K562 (cell line): ENCODE data around the gene CBFA2T3. TPM values are rescaled to one million over a fixed set of nuclear protein-coding genes. Genes with fewer than 3 reads are reported as not detected.

Source experiments
- ATAC-seq: fragments of 200-7000 bp; cut with Tn5 transposase; 3 replicates; pipeline ENCODE4 v1.9.1; 2020; ENCODE audit warnings: moderate library complexity
- BruUV-seq: library from RNA; stranded (reverse); fragments of 400-500 nt; replicated peaks from 2 replicates; lab custom pipeline; 2021; lab: Mats Ljungman, UMichigan
- CTCF ChIA-PET: fragments of 300-600 bp; formaldehyde crosslinking; extraction: SDS; loops from one replicate; lab custom pipeline; 2021; ENCODE audit warnings: low intra/inter-chr PET ratio; lab: Yijun Ruan, JAX
- POLR2A ChIA-PET: fragments of 300-600, 350-650 bp; sonication (Branson Sonifier 250); formaldehyde crosslinking; extraction: SDS; loops from one replicate; lab custom pipeline; 2021; ENCODE audit warnings: antibody characterized with exemption, inconsistent platforms; lab: Yijun Ruan, JAX
- DNase-seq, 4 experiments: peaks; one replicate each; pipeline versions ENCODE4 v3.0.0 to v3.0.0-alpha.2; 2011 to 2018; ENCODE audit warnings: low spot score in 3 of 4, mixed read lengths in 3 of 4; ENCODE audit errors: extremely low read depth in 1 of 4
- FAIRE-seq: peaks from 2 replicates; lab custom pipeline; 2011; peaks lifted over from hg19 to GRCh38; lab: Jason Lieb, UNC
- H2AFZ ChIP-seq: 2 replicates; pipeline ENCODE4 v1.6.0; 2011; ENCODE audit warnings: low read depth, low read length, control low read depth, inconsistent platforms
- H3K27ac ChIP-seq: fragments of 200-600 bp; 3 replicates; pipeline ENCODE4 v1.8.0; 2011; ENCODE audit warnings: low read depth, mild to moderate bottlenecking, control low read depth, inconsistent platforms, low read length, moderate library complexity, mixed read lengths; ENCODE audit errors: extremely low read depth
- H3K27me3 ChIP-seq, 2 experiments: fragments of 300-600 bp in 1 of 2; 2 replicates in 1 of 2; 3 replicates in 1 of 2; pipeline versions ENCODE4 v1.6.0 to v1.8.0; 2011; ENCODE audit warnings: inconsistent platforms in 2 of 2, low read length in 2 of 2, mild to moderate bottlenecking in 1 of 2, mixed read lengths in 1 of 2, moderate library complexity in 1 of 2; ENCODE audit not compliant: control insufficient read depth in 2 of 2, insufficient read depth in 2 of 2
- H3K36me3 ChIP-seq: fragments of 300-600 bp; 3 replicates; pipeline ENCODE4 v1.8.0; 2011; ENCODE audit warnings: mild to moderate bottlenecking, low read length, inconsistent platforms; ENCODE audit not compliant: control insufficient read depth, insufficient read depth
- H3K4me1 ChIP-seq, 2 experiments: fragments of 200-600 bp in 1 of 2; replicated peaks in 1 of 2; 2 replicates in 1 of 2; 3 replicates in 1 of 2; pipeline versions ENCODE4 v1.5.1 to v1.8.0; 2011; ENCODE audit warnings: inconsistent platforms in 2 of 2, low read length in 2 of 2, mild to moderate bottlenecking in 1 of 2, mixed read lengths in 1 of 2, moderate library complexity in 1 of 2; ENCODE audit not compliant: control insufficient read depth in 2 of 2, insufficient read depth in 2 of 2
- H3K4me2 ChIP-seq: 2 replicates; pipeline ENCODE4 v1.6.1; 2011; ENCODE audit warnings: low read length, control low read depth, inconsistent platforms, mixed read lengths; ENCODE audit not compliant: insufficient read depth
- H3K4me3 ChIP-seq: fragments of 200-600 bp; sonication (generic), shearing (Covaris generic); 2 replicates; pipeline ENCODE4 v1.5.1; 2016; ENCODE audit warnings: control low read depth, inconsistent platforms
- H3K79me2 ChIP-seq: fragments of 200-600 bp; 3 replicates; pipeline ENCODE4 v1.8.0; 2011; ENCODE audit warnings: low read length, inconsistent platforms; ENCODE audit not compliant: control insufficient read depth, insufficient read depth
- H3K9ac ChIP-seq, 2 experiments: 2 replicates each; pipeline versions ENCODE4 v1.6.0 to v1.6.1; 2011; ENCODE audit warnings: low read depth in 2 of 2, low read length in 2 of 2, control low read depth in 1 of 2, inconsistent platforms in 1 of 2, mild to moderate bottlenecking in 1 of 2, mixed read lengths in 1 of 2; ENCODE audit not compliant: insufficient read depth in 1 of 2
- H3K9me1 ChIP-seq: one replicate; pipeline ENCODE4 v1.6.0; 2011; ENCODE audit warnings: inconsistent platforms, mild to moderate bottlenecking, low read length, moderate library complexity; ENCODE audit not compliant: control insufficient read depth, insufficient read depth
- H3K9me3 ChIP-seq: replicated peaks from 2 replicates; pipeline ENCODE4 v1.5.1; 2011; ENCODE audit warnings: low read depth, low read length, inconsistent platforms; ENCODE audit not compliant: control insufficient read depth, insufficient read depth
- H4K20me1 ChIP-seq: replicated peaks from 2 replicates; pipeline ENCODE4 v1.6.1; 2011; ENCODE audit warnings: low read length, inconsistent platforms, mixed read lengths; ENCODE audit not compliant: control insufficient read depth, insufficient read depth
- ATF3 ChIP-seq, 2 experiments: fragments of 450-650 bp in 1 of 2; sonication (generic) in 1 of 2; formaldehyde crosslinking in 1 of 2; IDR thresholded peaks in 1 of 2; conservative IDR thresholded peaks in 1 of 2; 2 replicates each; pipeline versions ENCODE4 v1.6.1 to v1.8.1; 2016 to 2023; ENCODE audit warnings: mild to moderate bottlenecking in 2 of 2, moderate library complexity in 2 of 2, inconsistent platforms in 1 of 2, missing genetic modification reagents in 1 of 2
- ATF7 ChIP-seq: fragments of 450-650 bp; IDR thresholded peaks from 2 replicates; pipeline ENCODE4 v1.7.1; 2014; ENCODE audit warnings: mild to moderate bottlenecking, moderate library complexity
- BRD9 ChIP-seq: fragments of 450-650 bp; IDR thresholded peaks from 2 replicates; pipeline ENCODE4 v1.6.1; 2018; ENCODE audit warnings: low read depth; ENCODE audit not compliant: partially characterized antibody
- FOXA1 ChIP-seq: fragments of 450-650 bp; IDR thresholded peaks from 2 replicates; pipeline ENCODE4 v1.6.1; 2016; ENCODE audit warnings: mild to moderate bottlenecking, borderline replicate concordance
- RERE ChIP-seq: sonication (generic); formaldehyde crosslinking; IDR thresholded peaks from 2 replicates; pipeline ENCODE4 v1.8.0; 2023; ENCODE audit warnings: missing genetic modification reagents, mild to moderate bottlenecking, borderline replicate concordance
- SMAD2 ChIP-seq: fragments of 150-350 bp; IDR thresholded peaks from 2 replicates; pipeline ENCODE4 v1.6.1; 2014; ENCODE audit warnings: low read depth, mild to moderate bottlenecking, low read length
- TCF3 ChIP-seq: sonication (generic); formaldehyde crosslinking; IDR thresholded peaks from 2 replicates; pipeline ENCODE4 v1.4.0; 2020; ENCODE audit warnings: mild to moderate bottlenecking, missing genetic modification reagents
- ZBTB34 ChIP-seq: fragments of 250-450 bp; sonication (Bioruptor Pico); IDR thresholded peaks from 2 replicates; pipeline ENCODE4 v1.8.0; 2021; ENCODE audit warnings: mild to moderate bottlenecking, moderate library complexity
- ZFP1 ChIP-seq: fragments of 450-650 bp; formaldehyde crosslinking; IDR thresholded peaks from 2 replicates; pipeline ENCODE4 v1.4.0; 2020; ENCODE audit warnings: mild to moderate bottlenecking, mixed read lengths
- ZNF41 ChIP-seq: fragments of 250-450 bp; sonication (Bioruptor Pico); conservative IDR thresholded peaks from 2 replicates; pipeline ENCODE4 v1.4.0; 2020; ENCODE audit warnings: mild to moderate bottlenecking
- WGBS: fragments of 100-300 bp; shearing (Covaris generic); methylation state at CpG from one replicate; pipeline ENCODE4 v1.1.6; 2016; ENCODE audit warnings: low coverage, mixed read lengths; ENCODE audit not compliant: insufficient coverage; ENCODE audit errors: missing lambda C conversion rate; 5-methylcytosine and 5-hydroxymethylcytosine counted together
- in situ Hi-C: fragments of 300-500 bp; cut with MboI; formaldehyde crosslinking; loops from 4 replicates; pipeline ENCODE4 v1.15.0; 2018; ENCODE audit warnings: inconsistent platforms, mixed read lengths
- intact Hi-C: fragments of 100-400 bp; cut with micrococcal nuclease; formaldehyde crosslinking; loops from 2 replicates; pipeline ENCODE4 v1.14.2; 2022
- polyA plus RNA-seq, 8 experiments: library from polyadenylated mRNA; depleted of rRNA in 4 of 8; stranded (reverse) in 5 of 8; unstranded in 3 of 8; fragments of >200 nt; fragmentation: Nextera tagmentation in 2 of 8; fragmentation: Illumina TruSeq in 1 of 8; extraction: Ambion mirVana in 2 of 8; extraction: Trizol in 1 of 8; gene quantifications; 2 replicates each; pipeline versions ENCODE4 v1.2.1 to v1.2.3, GENCODE V29; 2011 to 2014; ENCODE audit warnings: inconsistent platforms in 1 of 8, missing spikeins in 1 of 8
- total RNA-seq, 7 experiments: library from RNA; depleted of rRNA in 6 of 7; stranded (reverse); fragments of >200 nt in 6 of 7; fragmentation: Illumina TruSeq in 2 of 7; extraction: Trizol in 2 of 7; gene quantifications; 2 replicates each; pipeline versions ENCODE4 v1.2.1 to v1.2.3, GENCODE V29; 2011 to 2021; ENCODE audit warnings: low replicate concordance in 1 of 7

The CBFA2T3 gene
- total and polyA plus RNA-seq, 9 of the 15 experiments (the other 6 are each of a cell fraction or from before 2014, with no cell fraction given) = 2.3 to 145 (median 6.7) TPM

GRCh38 chr16:88842806-88843205 lies 134.2 kb downstream of the CBFA2T3 start:
- Histone ChIP-seq H4K20me1 (no peaks in the 10 kb centered on the region), H3K79me2 (no peaks in the 10 kb centered on the region), H3K9me1 (no peaks in the 10 kb centered on the region)
- CTCF ChIA-PET = no interaction called here
- TF ChIP-seq ATF7 (no peak), RERE (no peak), ATF3 (IDR thresholded peaks at IDR 0.05) (no peak), ATF3 (CRISPR knock-in tag; conservative IDR thresholded peaks at IDR 0.05) (no peak), SMAD2 (no peak), ZFP1 (no peak), TCF3 (CRISPR knock-in tag) (no peak), ZNF41 (CRISPR knock-in tag) (no peak), ZBTB34 (no peak), BRD9 (no peak), FOXA1 (no peak)
- TF ChIP-seq, all 486 proteins: peak for 0
- FAIRE-seq (no peak), DNase-seq (no peak), ATAC-seq (no peak)
- no peaks in the 10 kb centered on the region for H3K9me3 ChIP-seq
- in situ Hi-C loops (no loop called here), intact Hi-C loops (no loop called here)
- H2AFZ ChIP-seq = no peak overlapping the region
- BruUV-seq = no TSS peak
- no peak overlapping the region for H3K9ac ChIP-seq
- H3K27ac ChIP-seq = no peak overlapping the region
- no peaks in the 10 kb centered on the region for H3K27me3 ChIP-seq
- H3K4me3 ChIP-seq = no peak overlapping the region
- 84% methylated on average over 18 of the region's 25 CpGs for WGBS
- no peak overlapping the region for H3K4me2 ChIP-seq
- H3K36me3 ChIP-seq = no peaks in the 10 kb centered on the region; the same call in 2 of the 3 replicates
- peaks cover 0 to 53% of the 10 kb centered on the region in 2 experiments; a peak in 2 of 5 replicates for H3K4me1 ChIP-seq
- POLR2A ChIA-PET = no interaction called here
